Fibroblast of the aortic adventitia (primary cell): Measurements from ENCODE around the gene CERS6. TPM values are rescaled to one million over a fixed set of nuclear protein-coding genes. Genes with fewer than 3 reads are reported as not detected.

ENCODE experiments used
- DNase-seq: peaks from one replicate; pipeline ENCODE4 v3.0.0-alpha.2; 2010; ENCODE audit warnings: low read depth
- H3K4me3 ChIP-seq: 2 replicates; pipeline ENCODE4 v1.5.1; 2011; ENCODE audit warnings: low read depth, mild to moderate bottlenecking, control low read depth, low read length, moderate library complexity
- CTCF ChIP-seq: IDR thresholded peaks from 2 replicates; pipeline ENCODE4 v1.5.1; 2011; ENCODE audit warnings: mild to moderate bottlenecking, low read length, control low read depth, inconsistent platforms; ENCODE audit not compliant: insufficient read depth
- total RNA-seq: library from RNA; depleted of rRNA; stranded (reverse); fragments of >200 nt; gene quantifications from 2 replicates; pipeline ENCODE4 v1.2.3, GENCODE V29; 2012; ENCODE audit warnings: low replicate concordance

The CERS6 gene
- total RNA-seq, 1 donor, result 14.2 TPM

- DNase-seq, result no peak
- TF ChIP-seq CTCF, result no peak
- no peak overlapping the region for H3K4me3 ChIP-seq
Observed at GRCh38 chr2:168744844-168745243, 288.8 kb downstream of the CERS6 start.

GRCh38 chr2:168748461-168748860 lies 292.4 kb downstream of the CERS6 start:
- no peak overlapping the region for H3K4me3 ChIP-seq
- no peak for TF ChIP-seq CTCF

GRCh38 chr2:168749297-168749696 lies 293.2 kb downstream of the CERS6 start:
- H3K4me3 ChIP-seq, result no peak overlapping the region
- TF ChIP-seq CTCF, result no peak
- no peak for DNase-seq

More at GRCh38 chr2:168748461-168748860, 292.4 kb downstream of the CERS6 start:
- DNase-seq, result no peak

GRCh38 chr2:168751104-168751740 lies 295.1 kb downstream of the CERS6 start:
- H3K4me3 ChIP-seq, result no peak overlapping the region
- no peak for TF ChIP-seq CTCF
- DNase-seq, result no peak

- H3K4me3 ChIP-seq, result no peak overlapping the region
- no peak for TF ChIP-seq CTCF
- no peak for DNase-seq
Observed at GRCh38 chr2:168752361-168752760, 296.3 kb downstream of the CERS6 start.

GRCh38 chr2:168753765-168754329 lies 297.8 kb downstream of the CERS6 start:
- no peak overlapping the region for H3K4me3 ChIP-seq
- TF ChIP-seq CTCF, result no peak
- DNase-seq, result no peak
